BLaER1 treated with 17β-estradiol and CSF1 and Interleukin-3, amounts not matched to agents 10 nM and 100 nM (cell line): ENCODE data around the gene SLC2A1.

ENCODE experiments used
- H3K27ac ChIP-seq, 11 experiments: shearing (Covaris generic); formaldehyde crosslinking; 2 replicates each; pipeline ENCODE4 v1.8.1; 2022
- H3K27me3 ChIP-seq, 11 experiments: shearing (Covaris generic); formaldehyde crosslinking; 2 replicates each; pipeline ENCODE4 v1.8.1; 2022
- H3K36me3 ChIP-seq, 11 experiments: shearing (Covaris generic); formaldehyde crosslinking; 2 replicates each; pipeline ENCODE4 v1.8.1; 2022
- H3K4me1 ChIP-seq, 10 experiments: shearing (Covaris generic); formaldehyde crosslinking; 2 replicates each; pipeline ENCODE4 v1.8.1; 2022
- H3K4me2 ChIP-seq, 11 experiments: shearing (Covaris generic); formaldehyde crosslinking; 2 replicates each; pipeline ENCODE4 v1.8.1; 2022
- H3K4me3 ChIP-seq, 10 experiments: shearing (Covaris generic); formaldehyde crosslinking; 2 replicates each; pipeline ENCODE4 v1.8.1; 2022
- H3K9ac ChIP-seq, 11 experiments: shearing (Covaris generic); formaldehyde crosslinking; 2 replicates each; pipeline ENCODE4 v1.8.1; 2022
- H3K9me3 ChIP-seq, 11 experiments: shearing (Covaris generic); formaldehyde crosslinking; replicated peaks in 1 of 11; 2 replicates each; pipeline ENCODE4 v1.8.1; 2022
- H4K20me1 ChIP-seq, 11 experiments: shearing (Covaris generic); formaldehyde crosslinking; 2 replicates each; pipeline ENCODE4 v1.8.1; 2022
- Cebpa-rat ChIP-seq, 11 experiments: shearing (Covaris generic); IDR thresholded peaks; 2 replicates each; pipeline ENCODE4 v1.8.1; 2022

SLC2A1 gene

GRCh38 chr1:42942444-42942843, 16.2 kb downstream of the SLC2A1 start:
- Histone ChIP-seq H3K4me2 (peak overlapping the region; percentile 88 to 99 (median 90)), H3K9me3 (no peaks in the 10 kb centered on the region), H4K20me1 (peaks cover 16 to 100% (median 88%) of the 10 kb centered on the region in 11 experiments; a peak in 21 of 22 replicates), H3K27ac (peak overlapping the region in 10 of 11 experiments; percentile 9 to 73 (median 68); a peak in 18 of 22 replicates), H3K4me1 (peaks cover 88 to 100% (median 99%) of the 10 kb centered on the region in 10 experiments), H3K9ac (peak overlapping the region in 7 of 11 experiments; percentile 15 to 49 (median 33); a peak in 11 of 22 replicates), H3K36me3 (peaks cover 29 to 78% (median 67%) of the 10 kb centered on the region in 11 experiments), H3K27me3 (no peaks in the 10 kb centered on the region), H3K4me3 (peak overlapping the region in 2 of 10 experiments; percentile 18 to 20; a peak in 3 of 20 replicates)
- no peak for TF ChIP-seq Cebpa-rat (IDR thresholded peaks at IDR 0.05)

DNA sequence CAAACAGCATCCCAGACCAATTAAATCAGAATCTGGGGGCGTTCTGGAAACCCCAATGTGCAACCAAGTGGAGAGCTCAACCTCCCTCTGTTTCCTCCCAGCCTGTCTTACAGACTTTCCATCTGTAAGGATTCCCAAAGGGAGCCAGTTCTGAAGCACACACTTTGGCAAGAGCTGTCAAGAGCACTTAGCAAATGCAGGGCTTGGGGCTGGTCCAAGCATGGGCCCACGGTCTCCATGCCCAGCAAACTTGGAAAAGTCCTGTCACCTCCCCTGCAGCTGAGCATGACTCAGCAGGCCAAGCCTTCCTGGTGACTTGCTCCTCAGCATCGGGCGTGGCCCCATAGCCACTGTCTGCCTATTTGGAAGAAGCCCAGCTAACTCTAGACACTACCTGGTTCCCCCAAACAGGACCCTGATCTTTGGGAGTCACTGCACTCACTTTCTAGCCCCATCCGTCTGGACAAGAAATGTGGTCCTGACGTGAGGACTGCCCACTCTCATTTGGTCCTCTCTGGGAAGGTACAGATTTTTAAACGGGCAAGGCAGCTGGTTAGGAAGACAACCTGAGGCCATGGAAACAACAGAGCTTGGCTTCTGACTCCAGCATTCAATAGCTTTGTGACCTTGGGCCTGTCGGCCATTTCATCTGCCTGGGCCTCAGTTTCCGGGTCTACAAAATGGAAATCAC, 16.9 kb downstream of the SLC2A1 start:
- peaks cover 88 to 100% (median 99%) of the 10 kb centered on the region in 10 experiments for H3K4me1 ChIP-seq
- H3K27me3 ChIP-seq: no peaks in the 10 kb centered on the region
- peak overlapping the region in 1 of 10 experiments; percentile 20; a peak in 3 of 20 replicates for H3K4me3 ChIP-seq
- H4K20me1 ChIP-seq: peaks cover 10 to 100% (median 88%) of the 10 kb centered on the region in 11 experiments; a peak in 21 of 22 replicates
- no peak for TF ChIP-seq Cebpa-rat (IDR thresholded peaks at IDR 0.05)
- peak overlapping the region in 7 of 11 experiments; percentile 15 to 49 (median 33); a peak in 9 of 22 replicates for H3K9ac ChIP-seq
- H3K27ac ChIP-seq: peak overlapping the region in 10 of 11 experiments; percentile 9 to 73 (median 68); a peak in 18 of 22 replicates
- H3K9me3 ChIP-seq: no peaks in the 10 kb centered on the region
- H3K36me3 ChIP-seq: peaks cover 32 to 78% (median 68%) of the 10 kb centered on the region in 11 experiments
- H3K4me2 ChIP-seq: peak overlapping the region; percentile 88 to 99 (median 90)

DNA sequence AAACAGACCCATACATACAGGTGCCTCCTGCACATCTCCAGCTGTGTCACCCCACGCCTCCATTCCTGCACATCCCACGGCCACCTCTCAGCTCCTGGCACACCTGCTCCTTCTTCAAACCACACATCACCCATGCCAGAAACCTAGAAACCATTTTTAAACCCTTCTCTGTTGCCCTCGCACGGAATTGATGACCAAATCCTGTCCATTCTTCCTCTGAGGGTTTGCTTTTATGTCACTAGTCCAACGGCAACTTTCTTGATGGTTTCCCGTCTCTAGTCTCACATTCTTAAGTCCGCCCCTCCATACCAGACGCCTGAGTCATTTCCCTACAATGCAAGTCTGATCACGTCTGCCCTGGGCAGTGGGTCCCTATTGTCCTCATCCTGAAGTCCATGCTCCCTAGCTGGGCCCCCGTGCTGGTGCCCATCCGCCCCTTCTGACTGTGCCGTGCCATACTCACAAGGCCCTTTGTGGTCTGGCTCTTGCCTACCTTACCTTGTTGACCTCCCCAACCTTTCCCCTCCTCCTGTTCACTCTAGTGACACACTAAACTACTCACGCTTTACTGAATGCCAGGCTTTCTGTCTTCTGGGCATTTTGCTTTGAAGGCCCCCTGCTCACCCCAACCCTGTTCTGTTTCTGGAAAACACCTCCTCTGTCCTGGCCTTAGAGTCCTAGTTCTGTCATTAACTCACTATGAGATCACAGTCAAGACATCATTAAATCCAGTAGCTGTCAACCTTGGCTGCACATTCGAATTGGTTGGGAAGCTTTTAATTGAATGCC, 17.6 kb downstream of the SLC2A1 start:
- TF ChIP-seq Cebpa-rat (IDR thresholded peaks at IDR 0.05): no peak
- Histone ChIP-seq H3K27ac (peak overlapping the region in 9 of 11 experiments; percentile 51 to 73 (median 69); a peak in 18 of 22 replicates), H3K4me2 (peak overlapping the region; percentile 88 to 99 (median 90)), H3K4me3 (0 out of 20 replicates have a peak overlapping the region, but pooled peaks of 1 of the 10 experiments have one; percentile 20), H3K27me3 (no peaks in the 10 kb centered on the region), H3K4me1 (peaks cover 88 to 100% (median 99%) of the 10 kb centered on the region in 10 experiments), H3K9ac (peak overlapping the region in 2 of 11 experiments; percentile 33 to 37; a peak in 1 of 22 replicates), H3K9me3 (no peaks in the 10 kb centered on the region), H3K36me3 (peaks cover 34 to 77% (median 67%) of the 10 kb centered on the region in 11 experiments), H4K20me1 (peaks cover 6 to 100% (median 88%) of the 10 kb centered on the region in 11 experiments; a peak in 21 of 22 replicates)

DNA sequence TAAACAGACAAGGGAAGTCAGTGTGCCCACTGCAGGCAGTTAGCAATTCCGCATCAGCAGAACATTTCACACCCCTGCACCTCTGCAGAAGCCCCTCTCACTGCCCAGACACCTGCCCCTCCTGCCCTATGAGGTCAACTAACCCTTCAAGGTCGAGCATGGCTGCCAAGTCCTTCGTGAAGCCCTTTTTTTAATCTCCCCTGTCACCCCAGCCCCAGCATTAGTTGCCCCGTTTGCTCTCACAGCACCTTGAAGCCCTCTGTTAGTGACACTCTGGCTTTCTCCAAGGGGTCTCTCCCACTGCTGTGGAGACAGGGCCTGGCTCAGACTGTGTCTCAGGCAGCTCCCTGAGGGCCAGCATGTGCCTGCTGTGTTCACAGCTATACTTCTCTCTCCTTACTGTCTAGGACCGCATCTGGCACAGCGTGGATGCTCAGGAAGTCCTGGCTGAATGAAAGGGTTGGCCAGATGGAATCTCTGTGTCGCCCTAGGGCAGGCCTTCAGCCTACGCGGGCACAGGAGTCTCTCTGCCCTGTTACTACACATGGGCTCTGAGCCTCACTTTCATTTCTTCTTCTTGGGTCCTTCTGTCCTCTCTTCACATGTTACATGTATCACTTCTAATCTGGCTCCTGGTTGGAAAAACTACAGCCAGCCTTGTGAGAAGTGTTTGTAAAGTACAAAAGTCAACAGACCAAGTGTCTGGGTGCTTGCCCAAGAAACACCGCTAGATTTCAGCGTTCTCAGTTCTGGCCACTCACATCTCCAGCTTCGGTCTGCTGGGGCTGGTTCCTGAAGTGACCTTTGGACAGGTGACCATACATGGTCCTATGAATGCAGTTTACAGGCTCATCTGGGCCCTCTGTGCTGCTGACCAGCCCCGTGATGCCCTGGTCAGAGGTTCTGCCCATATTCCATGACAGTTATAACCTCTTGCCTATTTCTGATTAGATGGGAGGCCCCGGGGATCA, 19.7 kb downstream of the SLC2A1 start:
- H3K4me2 ChIP-seq: peak overlapping the region; percentile 89 to 97 (median 93); a peak in 20 of 22 replicates
- H3K9ac ChIP-seq: peak overlapping the region in 7 of 11 experiments; percentile 15 to 54 (median 21); a peak in 8 of 22 replicates
- H4K20me1 ChIP-seq: peaks cover 6 to 100% (median 87%) of the 10 kb centered on the region in 11 experiments; a peak in 20 of 22 replicates
- peaks cover 37 to 86% (median 73%) of the 10 kb centered on the region in 11 experiments for H3K36me3 ChIP-seq
- no peaks in the 10 kb centered on the region for H3K27me3 ChIP-seq
- no peaks in the 10 kb centered on the region for H3K9me3 ChIP-seq
- peaks cover 88 to 100% (median 99%) of the 10 kb centered on the region in 10 experiments for H3K4me1 ChIP-seq
- H3K27ac ChIP-seq: peak overlapping the region in 9 of 11 experiments; percentile 22 to 92 (median 60); a peak in 18 of 22 replicates
- TF ChIP-seq Cebpa-rat (IDR thresholded peaks at IDR 0.05): no peak
- no peak overlapping the region for H3K4me3 ChIP-seq

DNA sequence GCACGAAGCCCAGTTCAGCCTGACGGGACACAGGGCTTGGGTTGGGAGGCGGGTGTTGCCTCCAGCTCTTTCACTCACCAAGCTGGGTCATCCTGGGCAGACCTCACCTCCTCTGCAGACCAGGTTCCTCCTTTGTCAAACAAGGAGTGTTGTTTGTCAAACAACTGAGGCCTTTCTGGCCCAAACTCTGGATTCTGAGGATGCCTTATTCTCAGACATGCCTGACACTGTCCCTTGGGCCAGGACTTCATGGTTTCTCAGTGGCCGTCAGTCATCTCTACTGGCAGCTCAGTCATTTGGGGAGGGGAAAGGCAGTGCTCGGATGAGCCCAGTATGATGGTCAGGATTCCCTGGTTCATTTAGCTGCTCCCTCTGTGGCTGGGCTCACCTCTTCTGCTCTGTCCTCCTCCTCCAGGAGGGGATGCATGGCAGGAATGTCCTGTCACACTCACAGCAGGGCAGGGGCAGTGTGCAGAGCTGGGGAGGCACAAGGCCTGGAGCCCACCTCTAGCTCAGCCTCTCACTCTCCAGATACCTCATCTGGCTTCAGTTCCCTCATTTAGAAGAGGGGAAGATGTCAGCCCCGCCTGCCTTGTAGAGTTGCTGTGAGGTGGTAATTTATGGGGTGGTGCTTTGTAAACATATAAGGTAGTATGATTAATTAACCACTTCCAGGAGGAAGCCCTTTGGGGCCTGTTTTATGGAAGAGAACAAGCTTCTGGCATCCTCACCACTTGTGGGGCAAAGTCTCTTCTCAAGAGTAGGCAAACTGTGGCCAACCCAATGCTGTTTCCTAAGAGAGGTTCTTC, 20.6 kb downstream of the SLC2A1 start:
- no peaks in the 10 kb centered on the region for H3K27me3 ChIP-seq
- peaks cover 6 to 100% (median 87%) of the 10 kb centered on the region in 11 experiments; a peak in 20 of 22 replicates for H4K20me1 ChIP-seq
- H3K9me3 ChIP-seq: no peaks in the 10 kb centered on the region
- peak overlapping the region; percentile 89 to 97 (median 93); a peak in 21 of 22 replicates for H3K4me2 ChIP-seq
- H3K36me3 ChIP-seq: peaks cover 35 to 86% (median 75%) of the 10 kb centered on the region in 11 experiments
- H3K9ac ChIP-seq: peak overlapping the region in 7 of 11 experiments; percentile 15 to 54 (median 27); a peak in 7 of 22 replicates
- peaks cover 88 to 100% (median 99%) of the 10 kb centered on the region in 10 experiments for H3K4me1 ChIP-seq
- H3K27ac ChIP-seq: peak overlapping the region in 10 of 11 experiments; percentile 22 to 92 (median 57); a peak in 19 of 22 replicates
- no peak for TF ChIP-seq Cebpa-rat (IDR thresholded peaks at IDR 0.05)
- H3K4me3 ChIP-seq: no peak overlapping the region; a peak in 1 of 20 replicates

- peak in 1 of 11 experiments; percentile 56; a peak in 2 of 22 replicates for TF ChIP-seq Cebpa-rat (IDR thresholded peaks at IDR 0.05)
- H3K4me3 ChIP-seq: no peak overlapping the region
- H3K27me3 ChIP-seq: no peaks in the 10 kb centered on the region
- peak overlapping the region in 4 of 11 experiments; percentile 7 to 33 (median 18); a peak in 3 of 22 replicates for H3K9ac ChIP-seq
- no peaks in the 10 kb centered on the region for H3K9me3 ChIP-seq
- peak overlapping the region in 9 of 11 experiments; percentile 51 to 92 (median 85); a peak in 14 of 22 replicates for H3K27ac ChIP-seq
- H4K20me1 ChIP-seq: peaks cover 6 to 100% (median 88%) of the 10 kb centered on the region in 11 experiments; a peak in 20 of 22 replicates
- H3K4me2 ChIP-seq: peak overlapping the region; percentile 89 to 97 (median 93)
- H3K4me1 ChIP-seq: peaks cover 88 to 100% (median 99%) of the 10 kb centered on the region in 10 experiments
- H3K36me3 ChIP-seq: peaks cover 26 to 81% (median 67%) of the 10 kb centered on the region in 11 experiments
Observed at GRCh38 chr1:42937141-42937696, 21.4 kb downstream of the SLC2A1 start.
